ENCODE measurements around the gene ZNF112. TPM values are rescaled to one million over a fixed set of nuclear protein-coding genes. Genes with fewer than 3 reads are reported as not detected.

The ZNF112 gene
- total RNA-seq, 1 donor from 2014 or later = 5.0 TPM

DNA sequence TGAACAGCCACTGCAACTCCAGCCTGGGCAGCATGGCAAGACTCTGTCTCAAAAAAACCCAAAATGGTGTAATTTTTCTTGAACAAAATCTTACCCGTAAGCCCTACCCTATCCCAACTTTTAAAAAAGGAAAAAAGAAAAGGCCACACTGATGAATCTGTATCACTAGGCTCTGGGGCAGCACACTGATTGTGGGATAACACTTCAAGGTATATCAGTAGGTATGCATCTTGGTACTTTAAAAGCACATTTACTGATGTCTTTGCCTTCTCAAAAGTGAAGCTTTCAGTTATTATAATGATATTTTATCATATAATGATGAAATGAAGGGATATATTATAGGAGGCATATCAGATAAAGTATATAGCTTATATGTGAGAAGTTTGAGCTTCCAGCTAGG lies 24.3 kb downstream of the ZNF112 start:
- no peak for TF ChIP-seq CTCF (IDR thresholded peaks at IDR 0.05; ENCODE audit: insufficient read depth, low read length, severe bottlenecking)
- no peak for DNase-seq (ENCODE audit: low read depth)
- peaks cover 12% of the 10 kb centered on the region for H3K36me3 ChIP-seq (ENCODE audit: control insufficient read depth, insufficient read depth, low read length)
- no peak for FAIRE-seq
- no peak overlapping the region for H3K4me3 ChIP-seq (ENCODE audit: low read depth, low read length)
- no peaks in the 10 kb centered on the region for H3K27me3 ChIP-seq (ENCODE audit: control insufficient read depth, insufficient read depth, low read length)

DNA sequence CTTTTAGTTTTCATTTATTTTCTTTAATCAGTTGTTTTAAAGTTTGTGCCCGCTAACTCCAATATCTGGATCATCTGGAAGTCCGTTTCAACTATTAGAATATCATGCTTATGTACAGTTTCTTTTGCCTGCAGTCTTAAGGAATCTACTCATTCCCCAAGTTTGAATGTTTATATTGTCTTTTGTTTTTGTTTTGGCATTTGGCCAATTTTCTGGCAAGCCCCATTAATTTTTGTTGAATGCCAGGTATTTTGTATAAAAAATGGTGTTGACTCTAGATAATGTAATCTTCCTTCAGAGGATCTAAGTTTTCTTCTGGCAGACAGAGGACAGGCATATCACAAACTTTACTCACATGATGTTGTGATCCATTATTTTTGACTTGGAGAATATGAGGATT lies 40.6 kb downstream of the ZNF112 start:
- no peak overlapping the region for H3K4me3 ChIP-seq (ENCODE audit: low read depth, low read length)
- DNase-seq (ENCODE audit: low read depth) (no peak), FAIRE-seq (no peak)
- TF ChIP-seq CTCF (IDR thresholded peaks at IDR 0.05; ENCODE audit: insufficient read depth, low read length, severe bottlenecking) = no peak
- no peaks in the 10 kb centered on the region for H3K27me3 ChIP-seq (ENCODE audit: control insufficient read depth, insufficient read depth, low read length)
- H3K36me3 ChIP-seq (ENCODE audit: control insufficient read depth, insufficient read depth, low read length) = no peaks in the 10 kb centered on the region

- H3K4me3 ChIP-seq (ENCODE audit: low read depth, low read length) = no peak overlapping the region
- no peak for TF ChIP-seq CTCF (IDR thresholded peaks at IDR 0.05; ENCODE audit: insufficient read depth, low read length, severe bottlenecking)
- DNase-seq (ENCODE audit: low read depth) (no peak), FAIRE-seq (no peak)
- H3K27me3 ChIP-seq (ENCODE audit: control insufficient read depth, insufficient read depth, low read length) = no peaks in the 10 kb centered on the region
- H3K36me3 ChIP-seq (ENCODE audit: control insufficient read depth, insufficient read depth, low read length) = no peaks in the 10 kb centered on the region
Observed at GRCh38 chr19:44313231-44313630, 43.2 kb downstream of the ZNF112 start.

- Histone ChIP-seq H3K27me3 (ENCODE audit: control insufficient read depth, insufficient read depth, low read length) (no peaks in the 10 kb centered on the region), H3K4me3 (ENCODE audit: low read depth, low read length) (no peak overlapping the region), H3K36me3 (ENCODE audit: control insufficient read depth, insufficient read depth, low read length) (no peaks in the 10 kb centered on the region)
- no peak for TF ChIP-seq CTCF (IDR thresholded peaks at IDR 0.05; ENCODE audit: insufficient read depth, low read length, severe bottlenecking)
- DNase-seq (ENCODE audit: low read depth) (peak; percentile 28), FAIRE-seq (no peak)
Observed at GRCh38 chr19:44308011-44308410, 48.5 kb downstream of the ZNF112 start.

- Histone ChIP-seq H3K36me3 (ENCODE audit: control insufficient read depth, insufficient read depth, low read length) (peaks cover 2% of the 10 kb centered on the region), H3K4me3 (ENCODE audit: low read depth, low read length) (no peak overlapping the region), H3K27me3 (ENCODE audit: control insufficient read depth, insufficient read depth, low read length) (no peaks in the 10 kb centered on the region)
- FAIRE-seq = no peak
- TF ChIP-seq CTCF (IDR thresholded peaks at IDR 0.05; ENCODE audit: insufficient read depth, low read length, severe bottlenecking) = no peak
- DNase-seq (ENCODE audit: low read depth) = no peak
Observed at GRCh38 chr19:44306283-44306682, 50.2 kb downstream of the ZNF112 start.

GRCh38 chr19:44305457-44305856 lies 51.0 kb downstream of the ZNF112 start:
- DNase-seq (ENCODE audit: low read depth) (no peak), FAIRE-seq (no peak)
- no peak for TF ChIP-seq CTCF (IDR thresholded peaks at IDR 0.05; ENCODE audit: insufficient read depth, low read length, severe bottlenecking)
- H3K4me3 ChIP-seq (ENCODE audit: low read depth, low read length) = no peak overlapping the region
- no peaks in the 10 kb centered on the region for H3K27me3 ChIP-seq (ENCODE audit: control insufficient read depth, insufficient read depth, low read length)
- peaks cover 2% of the 10 kb centered on the region for H3K36me3 ChIP-seq (ENCODE audit: control insufficient read depth, insufficient read depth, low read length)

Data from bronchial epithelial cell (primary cell).